ENCODE measurements around the gene CTNND2. TPM values are rescaled to one million over a fixed set of nuclear protein-coding genes. Genes with fewer than 3 reads are reported as not detected.
"Not testable (repeated sequence)": the region's sequence is repeated elsewhere in the genome, so short reads cannot be mapped to it uniquely, and the experiment has no call there.

The CTNND2 gene
- total RNA-seq, 1 experiment from 2014 or later, result 1.7 TPM

DNA sequence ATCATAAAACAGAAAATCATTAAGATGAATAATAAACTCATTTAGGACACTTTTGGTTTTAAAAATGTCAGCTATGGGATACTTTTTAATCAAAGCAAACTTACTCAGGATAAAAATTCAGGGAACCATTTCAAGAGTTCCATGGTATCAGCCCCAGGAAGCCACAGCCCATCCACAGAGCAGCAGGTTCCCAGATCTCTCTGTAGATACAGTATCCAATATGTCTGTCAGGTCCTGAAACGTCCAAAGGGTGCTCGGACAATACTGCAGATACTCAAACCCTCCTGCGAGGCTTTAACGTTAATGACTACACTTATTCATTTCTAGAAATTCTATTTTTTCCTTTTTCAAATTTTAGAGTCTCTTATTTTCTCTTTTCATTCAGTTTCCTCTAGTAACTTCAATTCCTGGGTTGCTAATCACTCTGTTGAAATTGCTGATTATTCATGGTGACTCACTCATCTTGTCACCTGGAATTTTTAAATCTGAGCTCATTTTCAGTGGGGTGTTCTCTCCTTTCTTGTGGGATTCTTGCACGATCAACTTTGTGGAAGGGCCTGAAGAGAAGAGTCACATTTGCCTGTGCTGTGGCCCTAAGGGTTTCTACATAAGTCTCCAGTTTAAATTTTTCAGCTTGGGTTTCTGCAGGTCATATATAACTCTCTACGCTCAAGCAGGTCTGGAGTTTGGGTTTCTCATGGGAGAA lies 435.8 kb downstream of the CTNND2 start:
- DNase-seq (ENCODE audit: low read depth), result peak; percentile 82

DNA sequence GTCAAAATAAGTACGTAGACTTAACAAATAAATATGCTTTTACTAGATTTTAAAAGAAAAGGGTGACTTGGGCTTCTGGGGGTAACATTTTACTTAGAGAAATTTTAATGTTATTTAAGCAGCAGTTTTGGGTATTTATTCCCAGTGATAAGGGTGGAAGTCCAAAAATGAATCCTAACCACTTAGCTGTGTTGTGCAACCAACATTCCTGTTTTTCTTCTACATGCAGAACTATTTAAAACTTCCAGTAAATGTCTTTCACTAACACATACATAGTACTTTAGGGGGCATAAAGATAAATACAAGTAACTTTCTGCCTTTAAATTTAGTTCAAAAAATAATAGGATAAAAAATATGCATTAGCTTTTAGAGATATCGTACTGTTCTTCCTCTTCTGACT lies 436.7 kb downstream of the CTNND2 start:
- no peak for DNase-seq (ENCODE audit: low read depth)

DNA sequence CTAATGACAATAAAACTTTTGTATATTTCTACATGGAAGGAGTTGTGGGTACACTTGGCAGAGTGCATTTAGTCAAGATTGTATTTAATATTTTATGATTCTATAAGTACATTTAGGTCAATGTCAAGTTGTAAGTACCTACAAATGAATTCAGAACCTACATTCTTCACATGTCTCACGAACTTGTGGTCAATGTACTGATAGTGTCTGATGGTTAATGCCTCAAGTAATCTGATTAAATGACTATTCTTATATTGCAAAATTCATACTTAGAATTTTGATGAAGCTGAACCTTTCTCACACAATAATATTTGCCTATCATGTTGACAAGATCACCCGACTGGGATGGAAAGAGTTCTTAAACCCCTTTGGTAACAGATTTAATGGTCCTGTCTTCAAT lies 444.5 kb downstream of the CTNND2 start:
- no peak for DNase-seq (ENCODE audit: low read depth)

DNA sequence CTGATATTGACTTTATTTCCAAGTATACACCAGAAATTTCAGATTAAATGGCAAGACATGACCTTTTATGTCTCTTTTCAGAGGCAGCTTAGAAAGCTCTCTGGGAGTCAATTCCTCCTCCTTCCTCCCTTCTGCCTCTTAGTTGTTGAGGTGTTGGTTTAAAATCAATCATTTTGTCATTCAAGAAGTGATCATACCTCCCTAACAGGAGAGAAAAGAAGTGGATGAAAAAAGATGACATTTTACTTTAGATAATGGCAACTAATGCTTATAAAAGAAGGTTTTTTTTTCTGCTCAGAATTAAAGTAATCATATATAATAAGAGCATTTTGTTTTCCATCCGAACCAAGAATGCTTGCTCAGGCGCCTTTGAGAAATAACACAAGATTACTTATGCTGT lies 448.7 kb downstream of the CTNND2 start:
- no peak for DNase-seq (ENCODE audit: low read depth)

DNA sequence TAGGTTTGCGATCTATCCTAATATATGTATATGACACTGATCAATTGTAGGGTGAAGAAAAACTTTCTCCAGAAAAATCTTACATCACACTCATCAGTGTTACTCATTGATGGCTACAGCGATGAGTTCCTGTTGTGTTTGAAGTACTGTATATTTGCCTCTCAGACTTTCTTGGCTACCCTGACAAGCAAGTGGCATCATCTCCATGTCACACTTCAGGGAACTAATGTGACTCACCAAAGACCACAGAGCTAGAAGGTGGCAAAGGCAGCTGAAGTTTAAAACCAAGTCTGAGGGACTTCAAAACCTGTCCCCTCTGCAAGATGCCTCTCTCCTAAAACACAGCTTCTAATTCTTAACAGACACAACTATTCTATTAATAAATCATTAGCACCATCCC lies 451.4 kb downstream of the CTNND2 start:
- DNase-seq (ENCODE audit: low read depth), result peak; percentile 11

DNA sequence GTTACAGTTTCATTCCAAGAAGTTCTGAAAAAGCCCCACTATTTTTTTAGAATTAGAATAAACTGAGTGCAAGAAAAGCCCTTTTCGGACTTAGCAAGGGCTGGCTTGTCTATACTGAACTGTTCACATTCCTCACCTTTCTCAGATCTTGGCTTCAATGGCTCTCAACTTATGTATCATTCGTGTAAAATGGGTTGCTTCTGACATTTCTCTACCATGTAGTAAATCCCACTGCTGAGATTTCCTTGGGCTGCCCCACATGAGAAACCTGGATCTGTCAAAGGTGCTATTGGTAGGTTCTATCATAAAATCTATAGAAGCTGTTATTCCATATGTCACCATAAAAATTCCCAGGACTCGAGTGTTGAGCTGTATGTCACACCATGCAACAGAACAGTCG lies 454.3 kb downstream of the CTNND2 start:
- no peak for DNase-seq (ENCODE audit: low read depth)

DNA sequence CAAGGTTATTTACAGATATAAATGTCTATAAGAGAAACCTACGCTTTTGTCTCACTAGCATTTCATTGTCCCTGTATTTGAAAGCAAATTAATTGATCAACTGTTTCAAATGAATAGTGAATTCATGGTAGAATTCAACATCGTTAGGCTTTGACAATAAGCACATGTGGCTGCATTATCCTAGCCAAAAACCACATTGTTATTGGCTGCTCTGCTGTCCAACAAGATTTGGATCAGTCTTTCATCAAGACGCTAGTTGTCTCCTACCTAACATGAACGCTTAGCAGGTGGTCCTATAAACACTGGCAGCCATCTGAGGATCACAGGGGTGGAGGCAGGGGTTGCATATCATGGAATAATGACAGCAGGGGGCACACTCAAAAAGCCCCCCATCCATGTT lies 455.0 kb downstream of the CTNND2 start:
- no peak for DNase-seq (ENCODE audit: low read depth)

DNA sequence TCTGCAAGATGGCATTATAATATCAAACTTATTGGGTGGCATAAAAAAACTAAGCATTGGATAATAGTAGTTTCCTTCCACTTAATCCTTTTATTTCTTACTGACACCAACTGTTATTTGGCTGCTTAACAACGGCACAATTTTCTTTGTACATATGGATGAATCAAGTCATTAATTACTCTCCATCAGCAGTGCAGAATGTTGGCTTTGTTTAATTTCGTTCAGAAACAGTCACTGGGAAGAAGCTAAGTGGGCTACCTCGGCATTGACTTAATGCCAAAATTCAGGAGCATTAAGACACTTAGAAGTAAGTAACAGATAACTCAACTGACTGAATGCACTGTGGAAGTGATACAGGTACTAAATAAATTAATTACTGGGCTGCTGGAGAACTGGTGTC lies 460.4 kb downstream of the CTNND2 start:
- DNase-seq (ENCODE audit: low read depth), result peak; percentile 19

DNA sequence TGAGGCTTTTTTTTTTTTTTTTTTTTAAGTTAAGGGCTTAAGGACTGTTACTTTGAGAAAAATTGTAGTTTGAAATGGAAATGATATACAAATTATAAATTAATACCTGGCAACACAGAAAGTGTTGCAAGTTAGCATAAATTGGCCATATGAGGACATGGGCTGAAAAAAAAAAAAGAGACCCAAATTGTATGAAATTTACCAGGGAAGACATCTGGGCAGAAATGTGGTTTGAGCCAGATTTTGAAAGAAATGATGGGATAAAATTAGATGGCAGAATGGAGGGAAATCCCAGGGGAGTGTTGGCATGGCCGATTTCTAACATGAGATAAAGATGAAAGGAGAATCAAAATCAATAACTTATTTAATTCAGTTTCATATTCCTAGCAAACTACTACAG lies 472.1 kb downstream of the CTNND2 start:
- DNase-seq (ENCODE audit: low read depth), result no peak

DNA sequence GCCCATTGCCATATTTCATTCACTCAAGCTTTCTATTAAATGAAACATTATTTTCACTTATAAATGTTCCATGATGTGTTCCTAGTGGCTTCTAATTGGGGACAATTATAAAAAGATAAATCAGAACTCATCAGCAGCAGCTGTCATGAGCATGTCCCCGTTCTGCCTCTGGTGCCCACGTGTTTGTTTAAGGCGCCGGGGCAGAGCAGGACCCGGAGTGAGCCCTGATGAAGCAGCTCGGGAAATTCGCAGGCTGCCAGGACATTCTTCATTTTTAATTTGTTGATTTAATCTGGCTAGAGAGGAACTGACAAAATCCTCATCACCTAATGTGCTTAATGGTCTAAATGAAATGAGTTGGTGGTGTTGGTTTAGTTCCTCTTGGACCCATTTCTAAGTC lies 475.0 kb downstream of the CTNND2 start:
- no peak for DNase-seq (ENCODE audit: low read depth)

DNA sequence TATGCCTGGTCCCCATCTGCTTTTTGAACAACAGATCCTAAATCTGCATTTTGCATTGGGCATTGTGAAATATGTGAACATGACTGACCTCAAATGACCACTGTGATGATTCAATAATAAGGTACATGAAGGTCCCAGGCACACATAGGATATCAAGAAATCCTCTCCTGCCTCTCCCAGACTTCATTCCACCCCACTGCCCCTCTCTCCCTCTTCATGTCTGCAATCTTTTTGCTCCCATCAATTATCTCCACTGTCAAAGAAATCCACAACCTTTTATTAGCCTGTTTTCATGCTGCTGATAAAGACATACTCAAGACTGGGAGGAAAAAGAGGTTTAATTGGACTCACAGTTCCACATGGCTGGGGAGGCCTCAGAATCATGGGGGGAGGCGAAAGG lies 476.7 kb downstream of the CTNND2 start:
- DNase-seq (ENCODE audit: low read depth), result no peak

DNA sequence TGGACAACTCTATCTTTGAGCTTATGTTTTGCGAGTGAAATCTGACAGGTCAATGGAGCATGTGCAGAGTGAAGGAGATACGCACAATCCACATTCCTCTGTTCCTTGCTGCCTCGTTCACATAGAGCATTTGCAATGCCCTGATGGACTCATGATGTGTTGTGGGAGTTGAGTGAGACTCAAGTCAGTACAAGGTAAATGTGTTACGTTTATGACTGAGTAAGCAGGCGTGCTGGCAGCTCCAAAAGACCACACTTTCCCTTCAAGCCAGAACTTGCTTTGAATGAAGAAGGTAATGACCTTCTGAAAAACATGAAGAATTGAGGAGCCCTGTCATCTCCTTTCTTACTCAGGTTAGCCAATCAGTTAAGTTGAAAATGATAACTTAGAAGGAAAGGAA lies 477.8 kb downstream of the CTNND2 start:
- DNase-seq (ENCODE audit: low read depth), result no peak

DNA sequence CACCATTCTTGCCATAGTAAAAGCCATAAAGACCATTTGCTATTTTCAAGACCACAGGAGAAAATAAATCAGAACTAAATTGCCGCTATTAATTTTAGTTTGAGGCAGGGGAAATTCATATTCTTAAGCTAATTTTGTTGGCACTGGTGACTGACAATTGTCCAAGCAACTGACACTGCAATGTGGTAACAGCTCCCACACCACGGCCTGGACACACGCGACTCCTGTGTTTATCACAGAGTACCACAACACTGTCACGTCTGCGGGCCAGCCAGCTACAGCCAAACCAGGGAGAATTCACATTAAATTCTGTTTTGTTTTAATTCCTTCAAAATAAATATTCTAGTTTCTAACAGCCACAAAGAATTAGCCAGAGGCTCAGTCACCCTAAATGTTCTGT lies 481.9 kb downstream of the CTNND2 start:
- no peak for DNase-seq (ENCODE audit: low read depth)

DNA sequence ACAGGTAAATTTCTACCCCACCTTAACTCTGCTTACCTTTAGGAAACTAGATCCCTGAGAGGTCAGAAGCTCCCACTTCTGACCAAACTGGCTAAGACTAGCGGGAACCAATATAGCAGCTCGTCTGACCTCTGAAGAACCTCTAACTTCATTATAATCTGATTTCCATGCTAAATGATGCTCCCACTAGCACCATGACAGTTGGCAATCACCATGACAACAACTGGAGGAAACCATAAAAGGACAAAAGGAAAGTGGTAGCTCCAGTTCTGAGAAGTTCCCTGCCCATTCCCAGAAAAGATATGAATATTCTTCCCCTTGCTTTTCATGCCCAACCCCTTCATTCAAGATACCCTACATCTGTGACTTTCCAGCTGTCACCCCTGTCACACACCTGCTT lies 483.3 kb downstream of the CTNND2 start:
- DNase-seq (ENCODE audit: low read depth), result no peak

DNA sequence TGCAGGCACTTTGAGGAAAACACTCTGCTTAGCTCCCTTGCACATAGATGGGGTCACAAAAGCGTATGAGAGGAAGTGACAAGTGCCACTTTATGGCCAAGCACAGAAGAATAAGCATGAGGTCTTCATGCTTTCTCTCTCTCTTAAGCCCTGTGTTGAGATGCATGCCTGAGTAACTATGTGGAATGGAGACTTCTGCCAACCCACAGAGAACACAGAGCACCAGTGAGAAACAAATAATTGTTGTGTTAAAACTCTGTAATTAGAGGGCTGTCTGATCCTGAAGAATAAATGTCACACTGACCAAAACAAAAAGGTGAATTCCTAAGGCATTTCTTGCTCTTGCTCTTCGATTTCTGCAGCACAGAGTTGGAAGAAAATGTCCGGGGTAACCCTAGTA lies 488.5 kb downstream of the CTNND2 start:
- peak; percentile 16 for DNase-seq (ENCODE audit: low read depth)

DNA sequence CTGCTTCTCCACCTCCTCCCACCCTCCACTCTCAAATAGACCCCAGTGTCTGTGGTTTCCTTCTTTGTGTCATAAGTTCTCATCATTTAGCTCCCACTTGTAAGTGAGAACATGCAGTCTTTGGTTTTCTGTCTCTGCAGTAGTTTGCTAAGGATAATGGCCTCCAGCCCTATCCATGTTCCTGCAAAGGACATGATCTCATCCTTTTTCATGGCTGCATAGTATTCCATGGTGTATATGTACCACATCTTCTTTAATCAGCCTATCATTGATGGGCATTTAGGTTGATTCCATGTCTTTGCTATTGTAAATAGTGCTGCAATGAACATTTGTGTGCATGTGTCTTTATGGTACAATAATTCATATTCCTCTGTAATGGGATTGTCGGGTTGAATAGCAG lies 489.5 kb downstream of the CTNND2 start:
- not testable (repeated sequence) for DNase-seq (ENCODE audit: low read depth)

DNA sequence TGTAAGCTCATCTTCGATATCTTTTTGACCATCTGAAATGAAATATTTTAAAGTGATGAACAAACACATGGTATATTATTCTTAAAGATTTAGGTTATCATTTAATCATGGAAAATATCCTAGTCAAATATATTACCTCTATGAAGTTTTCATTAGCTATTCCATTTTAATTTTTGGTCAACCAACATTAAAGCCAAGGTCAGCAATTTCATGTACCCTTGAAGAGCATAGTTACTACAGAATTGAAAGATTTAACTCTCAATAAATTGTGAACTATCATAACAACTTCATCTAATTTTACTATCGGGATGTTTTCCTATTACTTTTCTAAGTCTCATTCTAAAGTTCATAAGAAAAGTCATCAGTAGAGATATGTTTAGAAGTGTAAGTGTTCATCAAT lies 492.6 kb downstream of the CTNND2 start:
- DNase-seq (ENCODE audit: low read depth), result no peak

DNA sequence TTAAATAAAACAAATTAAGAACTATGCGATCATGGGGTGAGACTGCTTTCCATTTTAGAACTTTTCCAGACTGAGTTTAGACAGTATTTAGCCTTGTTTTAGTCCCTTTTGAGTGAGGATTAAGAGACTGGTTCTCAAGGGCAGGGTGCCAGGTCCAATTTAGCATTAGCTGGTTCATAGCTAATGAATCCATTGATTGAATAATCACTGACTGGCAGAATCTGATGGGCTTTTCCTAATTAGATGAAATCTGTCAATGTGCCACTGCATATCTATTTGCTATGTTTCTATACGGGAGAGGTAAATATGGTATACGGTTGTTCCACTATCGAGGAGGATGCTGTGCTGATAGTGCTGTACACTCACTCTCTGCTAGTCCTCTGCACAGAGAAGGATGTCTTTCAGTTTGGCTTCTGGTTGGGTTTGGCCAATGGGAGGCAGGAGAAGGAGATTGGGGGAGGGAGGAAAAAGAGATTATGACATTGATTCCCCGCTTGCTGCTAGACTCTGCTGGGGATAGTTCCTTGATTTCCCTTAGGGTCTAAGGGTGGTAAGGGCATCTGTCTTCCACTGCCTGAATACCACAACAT lies 496.6 kb downstream of the CTNND2 start:
- no peak for DNase-seq (ENCODE audit: low read depth)

DNA sequence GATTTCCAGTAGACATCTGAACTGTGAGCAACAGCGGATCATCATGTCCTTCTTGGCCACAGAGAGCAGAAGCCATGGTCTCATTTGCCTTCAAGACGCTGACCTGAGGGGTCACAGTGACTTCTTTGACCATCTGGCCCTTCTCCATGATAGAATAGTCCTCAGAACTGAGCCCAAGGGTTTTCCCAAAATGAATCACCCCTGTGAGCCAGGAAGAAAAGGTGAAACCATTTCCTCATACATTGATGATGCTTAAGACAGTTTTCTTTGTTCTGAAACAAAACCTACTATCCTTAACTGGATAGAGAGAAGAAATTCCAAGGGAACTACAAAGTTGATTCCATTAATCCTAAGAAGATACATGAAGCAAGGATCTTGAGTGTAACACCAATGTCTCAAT lies 503.9 kb downstream of the CTNND2 start:
- peak; percentile 25 for DNase-seq (ENCODE audit: low read depth)

DNA sequence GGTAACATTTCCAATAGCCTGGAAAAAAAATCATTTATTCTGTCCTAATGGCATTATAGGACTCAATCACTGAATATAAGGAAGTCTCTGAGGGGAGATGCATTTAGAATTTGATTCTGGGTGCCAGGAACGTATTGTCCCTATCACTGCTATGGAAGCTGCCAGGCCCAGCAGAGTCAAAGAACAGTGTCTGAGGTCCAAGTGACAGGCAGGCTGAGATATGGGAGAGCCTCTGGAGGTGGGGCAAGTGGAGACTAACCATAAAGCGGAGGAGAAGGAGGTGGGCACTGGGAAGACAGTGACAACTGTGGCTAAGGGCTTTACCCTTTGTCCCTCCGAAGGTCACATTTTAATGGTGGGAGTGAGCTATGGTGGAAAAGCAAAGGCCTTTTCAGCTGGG lies 505.5 kb downstream of the CTNND2 start:
- DNase-seq (ENCODE audit: low read depth), result no peak

DNA sequence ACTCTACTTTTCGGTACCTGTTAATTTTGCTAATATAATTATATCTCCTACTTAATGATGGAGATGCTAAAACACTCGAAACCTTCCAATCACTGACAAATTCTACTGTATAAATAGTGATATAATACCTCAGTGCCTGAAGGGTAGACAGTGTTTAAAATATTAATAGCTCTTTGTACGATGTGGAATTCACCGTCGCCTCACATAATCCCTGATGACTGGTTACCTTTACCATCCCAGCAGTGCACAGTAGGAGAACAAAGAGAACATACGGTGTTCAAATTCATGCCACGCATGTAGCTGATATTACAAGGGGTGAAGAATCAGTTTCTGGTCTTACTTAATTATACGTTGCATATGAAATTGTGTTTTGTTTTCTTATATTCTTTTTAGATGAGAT lies 506.7 kb downstream of the CTNND2 start:
- no peak for DNase-seq (ENCODE audit: low read depth)

DNA sequence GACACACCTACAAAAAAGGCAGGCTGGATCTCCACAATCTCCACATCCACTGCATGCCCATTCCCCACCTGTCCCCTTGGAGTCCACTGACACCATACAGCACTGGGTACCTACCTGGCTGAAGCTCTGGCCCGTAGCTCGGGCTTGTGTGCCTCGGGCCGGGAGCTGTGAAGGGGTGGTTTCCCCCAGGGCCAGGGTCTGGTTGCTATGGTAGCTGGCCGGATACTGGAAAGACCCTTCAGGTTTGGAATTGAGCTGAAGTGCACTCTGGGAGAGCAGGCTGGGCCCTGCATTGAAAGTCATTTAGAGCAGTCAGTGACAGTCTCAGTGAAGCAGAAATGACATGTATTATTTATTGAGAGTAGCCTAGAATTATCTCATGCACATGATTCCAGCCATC lies 507.3 kb downstream of the CTNND2 start:
- no peak for DNase-seq (ENCODE audit: low read depth)

DNA sequence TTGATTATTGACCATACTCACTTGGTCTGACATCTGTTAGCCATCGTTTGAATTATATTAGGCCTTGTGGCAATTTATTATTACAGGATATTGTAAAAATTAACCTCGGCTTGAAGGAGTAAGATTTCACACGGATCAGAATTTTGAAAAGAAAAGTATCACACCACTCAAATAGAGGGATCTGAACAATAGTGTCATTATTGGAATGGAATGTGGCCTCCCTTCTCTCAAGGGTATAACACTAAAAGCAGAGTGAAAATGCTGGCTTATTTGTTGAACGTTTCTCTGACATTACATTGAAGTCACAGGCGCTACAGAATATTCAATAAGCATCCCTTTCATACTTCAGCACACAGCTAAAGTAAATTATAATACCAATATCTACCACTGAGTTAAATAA lies 509.3 kb downstream of the CTNND2 start:
- no peak for DNase-seq (ENCODE audit: low read depth)

DNA sequence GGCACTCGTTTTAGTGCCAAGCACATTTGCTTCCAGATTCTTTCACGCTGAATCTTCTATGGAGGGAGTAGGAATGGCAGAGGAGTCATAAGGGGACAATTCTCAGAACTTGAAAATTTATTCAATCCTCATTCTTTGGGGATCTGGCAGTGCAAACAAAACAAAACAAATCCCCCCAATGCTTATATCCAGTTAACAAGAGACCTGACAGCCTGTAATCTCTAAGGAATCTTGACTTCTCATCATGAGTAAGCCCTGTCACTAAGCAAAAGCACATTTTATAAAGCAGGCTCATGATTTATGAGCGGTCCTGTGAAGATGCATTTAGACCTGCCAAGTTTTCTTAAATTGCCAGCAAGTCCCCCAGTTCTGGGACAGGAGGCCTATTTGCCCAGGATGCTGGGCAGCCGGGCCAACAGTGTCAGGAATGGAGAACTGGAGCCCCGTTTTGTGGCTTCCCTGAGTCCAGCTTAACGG lies 513.9 kb downstream of the CTNND2 start:
- DNase-seq (ENCODE audit: low read depth), result peak; percentile 93

All from M059J (cell line).